Loucy (cell line): ENCODE data around the gene SPOCK3.
"Not testable (repeated sequence)": the region's sequence is repeated elsewhere in the genome, so short reads cannot be mapped to it uniquely, and the experiment has no call there.

ENCODE experiments used
- H2AFZ ChIP-seq: fragments of 200-600 bp; sonication (generic); 2 replicates; pipeline ENCODE4 v1.6.0; 2016; ENCODE audit warnings: antibody characterized with exemption, mild to moderate bottlenecking, low read length, moderate library complexity
- H3F3A ChIP-seq: fragments of 200-600 bp; 2 replicates; pipeline ENCODE4 v1.6.0; 2016; ENCODE audit warnings: antibody characterized with exemption, low read depth, mild to moderate bottlenecking
- H3K27me3 ChIP-seq: fragments of 200-600 bp; sonication (generic); 2 replicates; pipeline ENCODE4 v1.6.1; 2014; ENCODE audit warnings: low read length, mild to moderate bottlenecking; ENCODE audit not compliant: insufficient read depth, poor library complexity, severe bottlenecking
- H3K36me3 ChIP-seq: fragments of 200-600 bp; sonication (generic); 2 replicates; pipeline ENCODE4 v1.6.1; 2016; ENCODE audit warnings: low read length; ENCODE audit not compliant: insufficient read depth
- H3K4me1 ChIP-seq: fragments of 200-600 bp; sonication (generic); 2 replicates; pipeline ENCODE4 v1.5.1; 2014; ENCODE audit warnings: low read length, mild to moderate bottlenecking; ENCODE audit not compliant: insufficient read depth, poor library complexity, severe bottlenecking
- H3K4me2 ChIP-seq: fragments of 200-600 bp; sonication (generic); 2 replicates; pipeline ENCODE4 v1.6.0; 2014; ENCODE audit warnings: antibody characterized with exemption, low read length, low read depth, mild to moderate bottlenecking; ENCODE audit not compliant: poor library complexity, severe bottlenecking
- H3K4me3 ChIP-seq: fragments of 200-600 bp; sonication (generic); 2 replicates; pipeline ENCODE4 v1.5.1; 2014; ENCODE audit warnings: low read length, mild to moderate bottlenecking, mixed read lengths; ENCODE audit not compliant: poor library complexity, severe bottlenecking
- H3K79me2 ChIP-seq: fragments of 200-600 bp; sonication (generic); 2 replicates; pipeline ENCODE4 v1.6.1; 2014; ENCODE audit warnings: low read length; ENCODE audit not compliant: insufficient read depth
- H3K9ac ChIP-seq: fragments of 200-600 bp; sonication (generic); 2 replicates; pipeline ENCODE4 v1.6.0; 2014; ENCODE audit warnings: mild to moderate bottlenecking, low read depth, low read length, moderate library complexity; ENCODE audit not compliant: poor library complexity, severe bottlenecking
- H3K9me2 ChIP-seq: fragments of 200-600 bp; sonication (generic); replicated peaks from 2 replicates; pipeline ENCODE4 v1.6.1; 2016; ENCODE audit warnings: low read depth, low read length, mixed read lengths
- H3K9me3 ChIP-seq: fragments of 200-600 bp; sonication (generic); 2 replicates; pipeline ENCODE4 v1.6.1; 2014; ENCODE audit warnings: mild to moderate bottlenecking, antibody characterized with exemption, low read length, low read depth; ENCODE audit not compliant: insufficient read depth
- H4K20me1 ChIP-seq: fragments of 200-600 bp; sonication (generic); 2 replicates; pipeline ENCODE4 v1.6.0; 2014; ENCODE audit warnings: antibody characterized with exemption, low read length, mild to moderate bottlenecking; ENCODE audit not compliant: insufficient read depth, poor library complexity, severe bottlenecking
- EZH2phosphoT487 ChIP-seq: fragments of 200-600 bp; IDR thresholded peaks from 2 replicates; pipeline ENCODE4 v1.6.1; 2018; ENCODE audit warnings: antibody characterized with exemption, mild to moderate bottlenecking, moderate library complexity, borderline replicate concordance
- TF ChIP-seq, protein P1 (sequence below): fragments of 200-600 bp; sonication (generic); conservative IDR thresholded peaks from 2 replicates; pipeline ENCODE4 v1.5.1; 2014; ENCODE audit warnings: mild to moderate bottlenecking, antibody characterized with exemption, low read length

SPOCK3 gene

DNA sequence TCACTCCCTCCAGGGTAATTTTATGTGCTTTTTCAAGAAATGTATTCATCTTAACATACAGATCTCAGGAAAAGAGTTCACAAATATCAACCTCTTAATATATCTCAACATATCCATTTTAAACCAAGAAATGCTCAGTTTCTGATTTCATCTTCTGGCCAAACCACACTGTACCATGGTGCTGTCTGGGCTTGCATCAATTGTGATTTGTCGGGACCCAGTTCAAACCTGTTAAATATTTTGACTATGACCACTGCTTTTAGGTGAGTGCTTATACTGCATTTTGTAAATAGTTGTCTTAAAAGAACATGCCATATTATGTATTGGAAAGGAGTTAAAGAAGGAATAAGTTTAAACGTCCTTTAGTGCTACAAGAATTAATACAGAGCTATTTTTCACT is 352.1 kb downstream of the SPOCK3 start:
- no peaks in the 10 kb centered on the region for H3K9me2 ChIP-seq
- H3K27me3 ChIP-seq: no peaks in the 10 kb centered on the region
- no peaks in the 10 kb centered on the region for H3K36me3 ChIP-seq
- no peaks in the 10 kb centered on the region for H3K9me3 ChIP-seq
- H3F3A ChIP-seq: no peaks in the 10 kb centered on the region
- H3K9ac ChIP-seq: no peak overlapping the region
- no peaks in the 10 kb centered on the region for H4K20me1 ChIP-seq
- no peaks in the 10 kb centered on the region for H3K79me2 ChIP-seq
- H2AFZ ChIP-seq: no peak overlapping the region
- H3K4me2 ChIP-seq: no peak overlapping the region
- H3K4me1 ChIP-seq: peaks cover under 1% of the 10 kb centered on the region
- no peak overlapping the region for H3K4me3 ChIP-seq
- TF ChIP-seq, protein P1, sequence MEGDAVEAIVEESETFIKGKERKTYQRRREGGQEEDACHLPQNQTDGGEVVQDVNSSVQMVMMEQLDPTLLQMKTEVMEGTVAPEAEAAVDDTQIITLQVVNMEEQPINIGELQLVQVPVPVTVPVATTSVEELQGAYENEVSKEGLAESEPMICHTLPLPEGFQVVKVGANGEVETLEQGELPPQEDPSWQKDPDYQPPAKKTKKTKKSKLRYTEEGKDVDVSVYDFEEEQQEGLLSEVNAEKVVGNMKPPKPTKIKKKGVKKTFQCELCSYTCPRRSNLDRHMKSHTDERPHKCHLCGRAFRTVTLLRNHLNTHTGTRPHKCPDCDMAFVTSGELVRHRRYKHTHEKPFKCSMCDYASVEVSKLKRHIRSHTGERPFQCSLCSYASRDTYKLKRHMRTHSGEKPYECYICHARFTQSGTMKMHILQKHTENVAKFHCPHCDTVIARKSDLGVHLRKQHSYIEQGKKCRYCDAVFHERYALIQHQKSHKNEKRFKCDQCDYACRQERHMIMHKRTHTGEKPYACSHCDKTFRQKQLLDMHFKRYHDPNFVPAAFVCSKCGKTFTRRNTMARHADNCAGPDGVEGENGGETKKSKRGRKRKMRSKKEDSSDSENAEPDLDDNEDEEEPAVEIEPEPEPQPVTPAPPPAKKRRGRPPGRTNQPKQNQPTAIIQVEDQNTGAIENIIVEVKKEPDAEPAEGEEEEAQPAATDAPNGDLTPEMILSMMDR: no peak
- no peak for TF ChIP-seq EZH2phosphoT487

DNA sequence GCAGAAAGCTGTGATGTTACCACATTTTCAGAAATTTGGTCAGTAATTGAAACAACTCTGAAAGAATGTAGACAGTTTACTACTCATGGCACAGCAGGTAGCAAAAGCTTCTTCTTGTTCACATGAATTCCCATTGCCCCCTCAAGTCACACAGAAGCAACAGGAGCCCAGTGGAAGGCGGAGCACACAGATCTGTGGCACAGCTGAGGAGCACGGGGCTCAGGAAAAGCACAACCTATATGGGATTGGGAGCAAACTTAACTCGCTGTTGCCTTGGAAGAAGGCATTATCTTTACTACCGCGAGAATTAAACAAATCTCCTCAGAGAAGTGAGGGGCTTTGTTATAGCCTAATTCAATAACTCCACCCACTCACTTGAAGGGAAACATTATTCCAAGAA is 358.5 kb downstream of the SPOCK3 start:
- TF ChIP-seq, protein P1: no peak
- TF ChIP-seq EZH2phosphoT487: no peak
- Histone ChIP-seq H3K9me2 (no peaks in the 10 kb centered on the region), H3K4me2 (no peak overlapping the region), H3K27me3 (no peaks in the 10 kb centered on the region), H3K9me3 (no peaks in the 10 kb centered on the region), H3K4me1 (no peaks in the 10 kb centered on the region), H2AFZ (no peak overlapping the region), H4K20me1 (no peaks in the 10 kb centered on the region), H3F3A (no peaks in the 10 kb centered on the region), H3K36me3 (no peaks in the 10 kb centered on the region), H3K9ac (no peak overlapping the region), H3K79me2 (no peaks in the 10 kb centered on the region), H3K4me3 (no peak overlapping the region)

- H3K27me3 ChIP-seq: no peaks in the 10 kb centered on the region
- H3K4me3 ChIP-seq: no peak overlapping the region
- H3F3A ChIP-seq: no peaks in the 10 kb centered on the region
- TF ChIP-seq EZH2phosphoT487: no peak
- TF ChIP-seq, protein P1: no peak
- H2AFZ ChIP-seq: no peak overlapping the region
- no peaks in the 10 kb centered on the region for H3K79me2 ChIP-seq
- H4K20me1 ChIP-seq: no peaks in the 10 kb centered on the region
- no peaks in the 10 kb centered on the region for H3K4me1 ChIP-seq
- H3K9me2 ChIP-seq: no peaks in the 10 kb centered on the region
- no peaks in the 10 kb centered on the region for H3K36me3 ChIP-seq
- no peak overlapping the region for H3K9ac ChIP-seq
- no peak overlapping the region for H3K4me2 ChIP-seq
- H3K9me3 ChIP-seq: no peaks in the 10 kb centered on the region
These were observed 372.3 kb downstream of the SPOCK3 start for GRCh38 chr4:166862032-166862431.

DNA sequence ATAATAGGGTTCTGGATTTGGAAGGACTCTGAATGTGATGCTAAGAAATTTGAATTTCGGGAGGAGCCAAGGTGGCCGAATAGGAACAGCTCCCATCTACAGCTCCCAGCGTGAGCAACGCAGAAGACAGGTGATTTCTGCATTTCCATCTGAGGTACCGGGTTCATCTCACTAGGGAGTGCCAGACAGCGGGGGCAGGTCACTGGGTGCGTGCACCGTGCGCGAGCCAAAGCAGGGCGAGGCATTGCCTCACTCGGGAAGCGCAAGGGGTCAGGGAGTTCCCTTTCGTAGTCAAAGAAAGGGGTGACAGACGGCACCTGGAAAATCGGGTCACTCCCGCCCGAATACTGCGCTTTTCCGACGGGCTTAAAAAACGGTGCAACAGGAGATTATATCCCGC is 383.9 kb downstream of the SPOCK3 start:
- H2AFZ ChIP-seq, H4K20me1 ChIP-seq, H3K79me2 ChIP-seq, H3K9ac ChIP-seq, H3K4me2 ChIP-seq, H3K9me2 ChIP-seq, H3F3A ChIP-seq, H3K27me3 ChIP-seq, H3K4me3 ChIP-seq, H3K4me1 ChIP-seq, H3K9me3 ChIP-seq, H3K36me3 ChIP-seq: not testable (repeated sequence)
